PC-3 (cell line): ENCODE results near the gene P3H3.

Source experiments
- CTCF ChIP-seq: fragments of 300-600 bp; sonication (generic); conservative IDR thresholded peaks from 2 replicates; pipeline ENCODE4 v1.5.1; 2017; ENCODE audit warnings: antibody characterized with exemption, low read depth, mild to moderate bottlenecking, low read length
- EZH2 ChIP-seq: fragments of 300-600 bp; sonication (generic); IDR thresholded peaks from one replicate; pipeline ENCODE4 v1.6.1; 2017; ENCODE audit warnings: antibody characterized with exemption, mild to moderate bottlenecking, low read length; ENCODE audit not compliant: unreplicated experiment
- EZH2phosphoT487 ChIP-seq: fragments of 300-600 bp; sonication (generic); IDR thresholded peaks from 2 replicates; pipeline ENCODE4 v1.6.1; 2018; ENCODE audit warnings: mild to moderate bottlenecking, antibody characterized with exemption, low read length, borderline replicate concordance

DNA sequence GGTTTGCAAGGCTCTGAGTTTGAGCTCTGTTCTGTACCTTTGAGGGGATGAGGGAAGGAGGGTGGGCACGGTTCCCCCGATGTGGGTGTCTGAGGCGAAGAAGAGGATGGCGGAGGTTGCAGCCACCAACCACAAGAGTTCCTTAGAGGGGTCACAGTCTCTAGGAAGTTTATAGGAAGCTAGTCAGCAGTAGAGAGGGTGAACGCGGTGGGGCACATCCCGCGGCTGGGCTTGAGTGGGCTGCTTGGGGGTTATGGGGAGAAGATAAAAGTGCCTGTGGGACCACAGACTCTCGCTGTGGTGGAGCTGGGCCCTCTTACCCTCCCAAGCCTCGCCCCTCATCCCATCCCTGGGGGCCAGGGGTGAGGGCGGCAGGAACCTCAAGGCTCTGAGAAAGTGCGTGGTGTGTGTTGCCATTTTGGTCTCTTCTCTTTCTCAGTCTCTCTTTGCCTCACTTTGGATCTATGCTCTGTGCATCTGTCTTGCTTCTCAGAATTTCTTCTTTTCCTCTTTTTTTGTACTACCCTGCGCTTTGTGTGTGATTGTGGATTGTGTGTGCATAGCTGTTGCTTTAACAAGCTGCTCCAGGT lies 36.2 kb upstream of the P3H3 start:
- TF ChIP-seq CTCF (no peak), EZH2phosphoT487 (no peak), EZH2 (no peak)
